ENCODE data around the gene KLHL26. TPM values are rescaled to one million over a fixed set of nuclear protein-coding genes. Genes with fewer than 3 reads are reported as not detected.

Gene KLHL26
- total and polyA plus RNA-seq, 2 of the 13 experiments (the other 11 are each of a cell fraction or from before 2014, with no cell fraction given) = 1.5 to 1.7 TPM

DNA sequence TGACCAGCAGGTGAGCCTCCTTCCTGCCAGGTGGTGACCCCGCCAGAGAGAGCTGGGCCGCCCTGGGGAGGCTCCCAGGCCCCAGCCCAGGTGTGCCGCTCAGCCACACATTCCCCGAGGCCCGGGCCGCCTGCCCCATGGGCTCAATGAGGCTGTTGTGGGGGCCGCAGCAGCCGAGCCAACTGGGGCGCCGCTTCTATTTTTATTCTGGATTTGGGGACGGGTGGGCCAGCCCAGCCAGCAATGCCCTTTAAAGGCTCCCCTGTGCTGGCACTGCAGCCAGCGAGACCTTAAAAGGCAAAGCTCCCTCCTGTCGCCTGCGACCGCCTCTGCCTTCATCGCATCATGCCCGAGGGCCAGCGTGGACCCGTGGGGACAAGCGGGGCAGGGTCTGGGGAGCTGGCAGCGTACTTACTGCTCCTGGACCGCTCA, 29.0 kb downstream of the KLHL26 start:
- no TSS peak for BruUV-seq (replicated peaks)
- H3K9ac ChIP-seq (ENCODE audit: insufficient read depth, low read depth, low read length) = no peak overlapping the region
- H3K79me2 ChIP-seq (ENCODE audit: insufficient read depth, low read length) = no peaks in the 10 kb centered on the region
- no peak overlapping the region for H2AFZ ChIP-seq (ENCODE audit: low read length)
- no peaks in the 10 kb centered on the region for H3K27me3 ChIP-seq (ENCODE audit: control insufficient read depth in 1 of 2, insufficient read depth in 2 of 2, low read length in 2 of 2)
- POLR2A ChIA-PET = no interaction called here
- no peaks in the 10 kb centered on the region for H3K9me3 ChIP-seq (ENCODE audit: low read length)
- H3K4me1 ChIP-seq (ENCODE audit: insufficient read depth, low read length) = peaks cover 10% of the 10 kb centered on the region
- DNase-seq (ENCODE audit: low spot score) (no peak), ATAC-seq (no peak), FAIRE-seq (no peak)
- intact Hi-C loops (cut with micrococcal nuclease; ENCODE audit: unreplicated experiment) (no loop called here), in situ Hi-C loops (cut with HindIII; ENCODE audit: extremely low pct_ligation_motif_present, low pct_unique_long_range_greater_than_20kb) (no loop called here)
- 96% methylated on average over 11 of the region's 22 CpGs for WGBS (ENCODE audit: low lambda C conversion rate)
- H3K36me3 ChIP-seq (replicated peaks in 1 of 2; ENCODE audit: control insufficient read depth in 1 of 2, insufficient read depth in 2 of 2, low read length in 2 of 2) = peaks cover 6 to 7% of the 10 kb centered on the region in 2 experiments; a peak in 3 of 5 replicates
- H3K27ac ChIP-seq (ENCODE audit: extremely low read length, insufficient read depth, low read length) = no peak overlapping the region
- H3K4me3 ChIP-seq (replicated peaks in 1 of 3; ENCODE audit: insufficient read depth in 1 of 3, low read depth in 2 of 3, low read length in 3 of 3) = no peak overlapping the region
- H3K4me2 ChIP-seq (ENCODE audit: low read depth, low read length) = no peak overlapping the region
- CTCF ChIA-PET (ENCODE audit: low intra/inter-chr PET ratio, low total read pairs) = no interaction called here
- H4K20me1 ChIP-seq (ENCODE audit: insufficient read depth, low read length) = no peaks in the 10 kb centered on the region
- TF ChIP-seq CHCHD3 (CRISPR knock-in tag; IDR thresholded peaks at IDR 0.05) (no peak), KDM5A (IDR thresholded peaks at IDR 0.05; ENCODE audit: borderline replicate concordance, low read length) (no peak), PAWR (CRISPR knock-in tag; IDR thresholded peaks at IDR 0.05; ENCODE audit: borderline replicate concordance) (no peak), MYNN (CRISPR knock-in tag; IDR thresholded peaks at IDR 0.05; ENCODE audit: low read depth) (no peak), TBX3 (IDR thresholded peaks at IDR 0.05; ENCODE audit: borderline replicate concordance) (no peak), THAP11 (CRISPR knock-in tag; IDR thresholded peaks at IDR 0.05) (no peak), ZNF660 (CRISPR knock-in tag; IDR thresholded peaks at IDR 0.05; ENCODE audit: borderline replicate concordance, low read depth) (no peak)
- TF ChIP-seq, protein P1, sequence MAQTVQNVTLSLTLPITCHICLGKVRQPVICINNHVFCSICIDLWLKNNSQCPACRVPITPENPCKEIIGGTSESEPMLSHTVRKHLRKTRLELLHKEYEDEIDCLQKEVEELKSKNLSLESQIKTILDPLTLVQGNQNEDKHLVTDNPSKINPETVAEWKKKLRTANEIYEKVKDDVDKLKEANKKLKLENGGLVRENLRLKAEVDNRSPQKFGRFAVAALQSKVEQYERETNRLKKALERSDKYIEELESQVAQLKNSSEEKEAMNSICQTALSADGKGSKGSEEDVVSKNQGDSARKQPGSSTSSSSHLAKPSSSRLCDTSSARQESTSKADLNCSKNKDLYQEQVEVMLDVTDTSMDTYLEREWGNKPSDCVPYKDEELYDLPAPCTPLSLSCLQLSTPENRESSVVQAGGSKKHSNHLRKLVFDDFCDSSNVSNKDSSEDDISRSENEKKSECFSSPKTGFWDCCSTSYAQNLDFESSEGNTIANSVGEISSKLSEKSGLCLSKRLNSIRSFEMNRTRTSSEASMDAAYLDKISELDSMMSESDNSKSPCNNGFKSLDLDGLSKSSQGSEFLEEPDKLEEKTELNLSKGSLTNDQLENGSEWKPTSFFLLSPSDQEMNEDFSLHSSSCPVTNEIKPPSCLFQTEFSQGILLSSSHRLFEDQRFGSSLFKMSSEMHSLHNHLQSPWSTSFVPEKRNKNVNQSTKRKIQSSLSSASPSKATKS (CRISPR knock-in tag; IDR thresholded peaks at IDR 0.05) = no peak
- TF ChIP-seq, protein P2, sequence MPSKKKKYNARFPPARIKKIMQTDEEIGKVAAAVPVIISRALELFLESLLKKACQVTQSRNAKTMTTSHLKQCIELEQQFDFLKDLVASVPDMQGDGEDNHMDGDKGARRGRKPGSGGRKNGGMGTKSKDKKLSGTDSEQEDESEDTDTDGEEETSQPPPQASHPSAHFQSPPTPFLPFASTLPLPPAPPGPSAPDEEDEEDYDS (CRISPR knock-in tag; IDR thresholded peaks at IDR 0.05) = no peak
- TF ChIP-seq, protein P3, sequence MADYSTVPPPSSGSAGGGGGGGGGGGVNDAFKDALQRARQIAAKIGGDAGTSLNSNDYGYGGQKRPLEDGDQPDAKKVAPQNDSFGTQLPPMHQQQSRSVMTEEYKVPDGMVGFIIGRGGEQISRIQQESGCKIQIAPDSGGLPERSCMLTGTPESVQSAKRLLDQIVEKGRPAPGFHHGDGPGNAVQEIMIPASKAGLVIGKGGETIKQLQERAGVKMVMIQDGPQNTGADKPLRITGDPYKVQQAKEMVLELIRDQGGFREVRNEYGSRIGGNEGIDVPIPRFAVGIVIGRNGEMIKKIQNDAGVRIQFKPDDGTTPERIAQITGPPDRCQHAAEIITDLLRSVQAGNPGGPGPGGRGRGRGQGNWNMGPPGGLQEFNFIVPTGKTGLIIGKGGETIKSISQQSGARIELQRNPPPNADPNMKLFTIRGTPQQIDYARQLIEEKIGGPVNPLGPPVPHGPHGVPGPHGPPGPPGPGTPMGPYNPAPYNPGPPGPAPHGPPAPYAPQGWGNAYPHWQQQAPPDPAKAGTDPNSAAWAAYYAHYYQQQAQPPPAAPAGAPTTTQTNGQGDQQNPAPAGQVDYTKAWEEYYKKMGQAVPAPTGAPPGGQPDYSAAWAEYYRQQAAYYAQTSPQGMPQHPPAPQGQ (CRISPR knock-in tag; IDR thresholded peaks at IDR 0.05; ENCODE audit: borderline replicate concordance) = no peak
- TF ChIP-seq, protein P4, sequence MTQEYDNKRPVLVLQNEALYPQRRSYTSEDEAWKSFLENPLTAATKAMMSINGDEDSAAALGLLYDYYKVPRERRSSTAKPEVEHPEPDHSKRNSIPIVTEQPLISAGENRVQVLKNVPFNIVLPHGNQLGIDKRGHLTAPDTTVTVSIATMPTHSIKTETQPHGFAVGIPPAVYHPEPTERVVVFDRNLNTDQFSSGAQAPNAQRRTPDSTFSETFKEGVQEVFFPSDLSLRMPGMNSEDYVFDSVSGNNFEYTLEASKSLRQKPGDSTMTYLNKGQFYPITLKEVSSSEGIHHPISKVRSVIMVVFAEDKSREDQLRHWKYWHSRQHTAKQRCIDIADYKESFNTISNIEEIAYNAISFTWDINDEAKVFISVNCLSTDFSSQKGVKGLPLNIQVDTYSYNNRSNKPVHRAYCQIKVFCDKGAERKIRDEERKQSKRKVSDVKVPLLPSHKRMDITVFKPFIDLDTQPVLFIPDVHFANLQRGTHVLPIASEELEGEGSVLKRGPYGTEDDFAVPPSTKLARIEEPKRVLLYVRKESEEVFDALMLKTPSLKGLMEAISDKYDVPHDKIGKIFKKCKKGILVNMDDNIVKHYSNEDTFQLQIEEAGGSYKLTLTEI (CRISPR knock-in tag; conservative IDR thresholded peaks at IDR 0.05) = no peak
